HepG2 (cell line): ENCODE results near the gene DNAJC18. TPM values are rescaled to one million over a fixed set of nuclear protein-coding genes. Genes with fewer than 3 reads are reported as not detected.

Experiments
- CBFB ChIP-seq: sonication (generic); formaldehyde crosslinking; IDR thresholded peaks from 2 replicates; pipeline ENCODE4 v1.4.0; 2020; ENCODE audit warnings: missing genetic modification reagents
- CHD4 ChIP-seq: fragments of 200-600 bp; sonication (generic); IDR thresholded peaks from 2 replicates; pipeline ENCODE4 v1.7.0; 2017; ENCODE audit warnings: mild to moderate bottlenecking, low read length, borderline replicate concordance
- TAF1 ChIP-seq: sonication (generic); formaldehyde crosslinking; IDR thresholded peaks from 2 replicates; pipeline ENCODE4 v1.4.0; 2020; ENCODE audit warnings: missing genetic modification reagents
- ZBTB42 ChIP-seq: sonication (generic); formaldehyde crosslinking; IDR thresholded peaks from 2 replicates; pipeline ENCODE4 v1.5.0; 2020; ENCODE audit warnings: mild to moderate bottlenecking, missing genetic modification reagents
- ZEB1 ChIP-seq: IDR thresholded peaks from 2 replicates; pipeline ENCODE4 v1.6.1; 2012; ENCODE audit warnings: mild to moderate bottlenecking, low read depth, inconsistent platforms; ENCODE audit not compliant: insufficient replicate concordance
- ZFP36 ChIP-seq: fragments of 150-350 bp; IDR thresholded peaks from 2 replicates; pipeline ENCODE4 v1.6.1; 2018; ENCODE audit warnings: borderline replicate concordance, low read length, low read depth; ENCODE audit not compliant: partially characterized antibody
- ZNF234 ChIP-seq: sonication (generic); formaldehyde crosslinking; conservative IDR thresholded peaks from 2 replicates; pipeline ENCODE4 v1.5.1; 2020; ENCODE audit warnings: mild to moderate bottlenecking, missing genetic modification reagents
- ZNF33B ChIP-seq: sonication (generic); formaldehyde crosslinking; IDR thresholded peaks from 2 replicates; pipeline ENCODE4 v1.5.1; 2020; ENCODE audit warnings: mild to moderate bottlenecking, missing genetic modification reagents
- ZNF547 ChIP-seq: sonication (generic); formaldehyde crosslinking; IDR thresholded peaks from 2 replicates; pipeline ENCODE4 v1.5.1; 2020; ENCODE audit warnings: mild to moderate bottlenecking, missing genetic modification reagents
- ZNF672 ChIP-seq: sonication (generic); formaldehyde crosslinking; IDR thresholded peaks from 2 replicates; pipeline ENCODE4 v1.8.1; 2022; ENCODE audit warnings: missing genetic modification reagents
- ZNF703 ChIP-seq: sonication (generic); formaldehyde crosslinking; IDR thresholded peaks from 2 replicates; pipeline ENCODE4 v1.5.1; 2020; ENCODE audit warnings: missing genetic modification reagents, mild to moderate bottlenecking, moderate library complexity, borderline replicate concordance
- ZNF792 ChIP-seq: IDR thresholded peaks from 2 replicates; pipeline ENCODE4 v1.6.1; 2016
- polyA plus RNA-seq, 8 experiments: library from polyadenylated mRNA; depleted of rRNA in 3 of 8; stranded (reverse) in 7 of 8; unstranded in 1 of 8; fragments of >200 nt; fragmentation: Illumina TruSeq in 4 of 8; extraction: Trizol in 4 of 8; gene quantifications; 2 replicates each; pipeline versions ENCODE4 v1.2.1 to v1.2.3, GENCODE V29; 2011 to 2016; ENCODE audit warnings: low read depth in 4 of 8, missing spikeins in 1 of 8, mixed read lengths in 1 of 8; ENCODE audit not compliant: insufficient read depth in 1 of 8
- total RNA-seq, 5 experiments: library from RNA; depleted of rRNA; stranded (reverse); fragments of >200 nt; fragmentation: Illumina TruSeq; extraction: Trizol; gene quantifications; 2 replicates each; pipeline ENCODE4 v1.2.3, GENCODE V29; 2016; ENCODE audit warnings: low read depth in 1 of 5
- TF ChIP-seq, protein P1 (sequence below): sonication (generic); formaldehyde crosslinking; IDR thresholded peaks from 2 replicates; pipeline ENCODE4 v1.8.0; 2022; ENCODE audit warnings: mild to moderate bottlenecking, missing genetic modification reagents, borderline replicate concordance
- TF ChIP-seq, protein P2 (sequence below): sonication (generic); formaldehyde crosslinking; IDR thresholded peaks from 2 replicates; pipeline ENCODE4 v1.5.0; 2020; ENCODE audit warnings: mild to moderate bottlenecking, missing genetic modification reagents
- TF ChIP-seq, protein P3 (sequence below): sonication (generic); formaldehyde crosslinking; IDR thresholded peaks from 2 replicates; pipeline ENCODE4 v1.4.0; 2020; ENCODE audit warnings: missing genetic modification reagents, mild to moderate bottlenecking, borderline replicate concordance
- TF ChIP-seq, protein P4 (sequence below): sonication (generic); formaldehyde crosslinking; IDR thresholded peaks from 2 replicates; pipeline ENCODE4 v1.5.1; 2020; ENCODE audit warnings: missing genetic modification reagents, mild to moderate bottlenecking, borderline replicate concordance
- TF ChIP-seq, protein P5 (sequence below): sonication (generic); formaldehyde crosslinking; conservative IDR thresholded peaks from 2 replicates; pipeline ENCODE4 v1.4.0; 2020; ENCODE audit warnings: missing genetic modification reagents

DNAJC18 gene
- total and polyA plus RNA-seq, 2 of the 13 experiments (the other 11 are each of a cell fraction or from before 2014, with no cell fraction given): 6.5 to 6.6 TPM

DNA sequence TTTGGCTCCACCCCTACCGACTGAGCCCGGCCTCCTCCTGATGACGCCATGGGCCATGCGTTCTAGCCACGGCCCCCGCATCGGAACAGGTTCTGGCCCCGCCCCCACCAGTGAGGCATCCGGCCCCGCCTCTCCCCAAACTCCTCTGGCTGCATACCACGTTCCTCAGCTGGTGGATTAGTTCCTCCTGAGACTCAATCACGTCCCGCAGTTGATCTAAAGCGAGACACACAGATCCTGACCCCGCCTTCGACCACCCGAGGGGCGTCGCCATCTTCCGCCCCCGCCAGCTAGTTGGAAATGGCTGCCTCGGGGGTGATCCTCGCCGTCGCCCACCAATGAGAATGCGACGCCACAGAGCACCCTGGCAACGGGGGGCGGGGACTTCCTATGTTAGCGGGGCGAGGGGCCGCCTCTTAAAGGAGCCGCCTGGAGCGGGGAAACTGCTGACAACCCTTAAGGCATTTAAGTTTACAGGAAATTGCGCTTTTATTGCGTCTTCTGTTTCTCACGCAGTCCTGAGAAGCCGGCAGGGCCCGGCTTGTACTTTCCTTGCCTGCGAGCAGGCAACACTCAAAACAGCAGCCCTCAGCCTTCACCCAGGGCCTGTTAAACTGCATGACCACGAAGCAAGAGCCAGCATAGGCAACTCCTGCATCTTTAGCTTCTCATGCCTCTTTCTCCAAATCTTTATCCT lies 35.4 kb downstream of the DNAJC18 start, which contains the start of gene SPATA24 (continued):
- TF ChIP-seq CBFB: 0 out of 2 replicates have a peak, but pooled peaks have one; percentile 44
- TF ChIP-seq, protein P1, sequence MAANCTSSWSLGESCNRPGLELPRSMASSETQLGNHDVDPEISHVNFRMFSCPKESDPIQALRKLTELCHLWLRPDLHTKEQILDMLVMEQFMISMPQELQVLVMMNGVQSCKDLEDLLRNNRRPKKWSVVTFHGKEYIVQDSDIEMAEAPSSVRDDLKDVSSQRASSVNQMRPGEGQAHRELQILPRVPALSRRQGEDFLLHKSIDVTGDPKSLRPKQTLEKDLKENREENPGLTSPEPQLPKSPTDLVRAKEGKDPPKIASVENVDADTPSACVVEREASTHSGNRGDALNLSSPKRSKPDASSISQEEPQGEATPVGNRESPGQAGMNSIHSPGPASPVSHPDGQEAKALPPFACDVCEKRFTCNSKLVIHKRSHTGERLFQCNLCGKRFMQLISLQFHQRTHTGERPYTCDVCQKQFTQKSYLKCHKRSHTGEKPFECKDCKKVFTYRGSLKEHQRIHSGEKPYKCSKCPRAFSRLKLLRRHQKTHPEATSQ (CRISPR knock-in tag): no peak
- TF ChIP-seq ZNF703 (CRISPR knock-in tag): no peak
- TF ChIP-seq CHD4: no peak
- TF ChIP-seq ZNF33B (CRISPR knock-in tag): no peak
- TF ChIP-seq, protein P2, sequence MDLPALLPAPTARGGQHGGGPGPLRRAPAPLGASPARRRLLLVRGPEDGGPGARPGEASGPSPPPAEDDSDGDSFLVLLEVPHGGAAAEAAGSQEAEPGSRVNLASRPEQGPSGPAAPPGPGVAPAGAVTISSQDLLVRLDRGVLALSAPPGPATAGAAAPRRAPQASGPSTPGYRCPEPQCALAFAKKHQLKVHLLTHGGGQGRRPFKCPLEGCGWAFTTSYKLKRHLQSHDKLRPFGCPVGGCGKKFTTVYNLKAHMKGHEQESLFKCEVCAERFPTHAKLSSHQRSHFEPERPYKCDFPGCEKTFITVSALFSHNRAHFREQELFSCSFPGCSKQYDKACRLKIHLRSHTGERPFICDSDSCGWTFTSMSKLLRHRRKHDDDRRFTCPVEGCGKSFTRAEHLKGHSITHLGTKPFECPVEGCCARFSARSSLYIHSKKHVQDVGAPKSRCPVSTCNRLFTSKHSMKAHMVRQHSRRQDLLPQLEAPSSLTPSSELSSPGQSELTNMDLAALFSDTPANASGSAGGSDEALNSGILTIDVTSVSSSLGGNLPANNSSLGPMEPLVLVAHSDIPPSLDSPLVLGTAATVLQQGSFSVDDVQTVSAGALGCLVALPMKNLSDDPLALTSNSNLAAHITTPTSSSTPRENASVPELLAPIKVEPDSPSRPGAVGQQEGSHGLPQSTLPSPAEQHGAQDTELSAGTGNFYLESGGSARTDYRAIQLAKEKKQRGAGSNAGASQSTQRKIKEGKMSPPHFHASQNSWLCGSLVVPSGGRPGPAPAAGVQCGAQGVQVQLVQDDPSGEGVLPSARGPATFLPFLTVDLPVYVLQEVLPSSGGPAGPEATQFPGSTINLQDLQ (CRISPR knock-in tag): no peak
- no peak for TF ChIP-seq ZBTB42 (CRISPR knock-in tag)
- no peak for TF ChIP-seq ZNF672 (CRISPR knock-in tag)
- no peak for TF ChIP-seq ZFP36
- TF ChIP-seq ZNF234 (CRISPR knock-in tag): no peak
- TF ChIP-seq TAF1 (CRISPR knock-in tag): peak; percentile 71; the same call in 1 of the 2 replicates
- TF ChIP-seq, protein P3, sequence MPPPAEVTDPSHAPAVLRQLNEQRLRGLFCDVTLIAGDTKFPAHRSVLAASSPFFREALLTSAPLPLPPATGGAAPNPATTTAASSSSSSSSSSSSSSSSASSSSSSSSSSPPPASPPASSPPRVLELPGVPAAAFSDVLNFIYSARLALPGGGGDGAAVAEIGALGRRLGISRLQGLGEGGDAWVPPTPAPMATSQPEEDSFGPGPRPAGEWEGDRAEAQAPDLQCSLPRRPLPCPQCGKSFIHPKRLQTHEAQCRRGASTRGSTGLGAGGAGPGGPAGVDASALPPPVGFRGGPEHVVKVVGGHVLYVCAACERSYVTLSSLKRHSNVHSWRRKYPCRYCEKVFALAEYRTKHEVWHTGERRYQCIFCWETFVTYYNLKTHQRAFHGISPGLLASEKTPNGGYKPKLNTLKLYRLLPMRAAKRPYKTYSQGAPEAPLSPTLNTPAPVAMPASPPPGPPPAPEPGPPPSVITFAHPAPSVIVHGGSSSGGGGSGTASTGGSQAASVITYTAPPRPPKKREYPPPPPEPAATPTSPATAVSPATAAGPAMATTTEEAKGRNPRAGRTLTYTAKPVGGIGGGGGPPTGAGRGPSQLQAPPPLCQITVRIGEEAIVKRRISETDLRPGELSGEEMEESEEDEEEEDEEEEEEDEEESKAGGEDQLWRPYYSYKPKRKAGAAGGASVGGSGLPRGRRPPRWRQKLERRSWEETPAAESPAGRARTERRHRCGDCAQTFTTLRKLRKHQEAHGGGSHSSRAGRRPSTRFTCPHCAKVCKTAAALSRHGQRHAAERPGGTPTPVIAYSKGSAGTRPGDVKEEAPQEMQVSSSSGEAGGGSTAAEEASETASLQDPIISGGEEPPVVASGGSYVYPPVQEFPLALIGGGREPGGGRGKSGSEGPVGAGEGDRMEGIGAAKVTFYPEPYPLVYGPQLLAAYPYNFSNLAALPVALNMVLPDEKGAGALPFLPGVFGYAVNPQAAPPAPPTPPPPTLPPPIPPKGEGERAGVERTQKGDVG (CRISPR knock-in tag): no peak
- peak; percentile 82 for TF ChIP-seq ZNF547 (CRISPR knock-in tag)
- TF ChIP-seq, protein P4, sequence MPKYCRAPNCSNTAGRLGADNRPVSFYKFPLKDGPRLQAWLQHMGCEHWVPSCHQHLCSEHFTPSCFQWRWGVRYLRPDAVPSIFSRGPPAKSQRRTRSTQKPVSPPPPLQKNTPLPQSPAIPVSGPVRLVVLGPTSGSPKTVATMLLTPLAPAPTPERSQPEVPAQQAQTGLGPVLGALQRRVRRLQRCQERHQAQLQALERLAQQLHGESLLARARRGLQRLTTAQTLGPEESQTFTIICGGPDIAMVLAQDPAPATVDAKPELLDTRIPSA (CRISPR knock-in tag): no peak
- TF ChIP-seq, protein P5, sequence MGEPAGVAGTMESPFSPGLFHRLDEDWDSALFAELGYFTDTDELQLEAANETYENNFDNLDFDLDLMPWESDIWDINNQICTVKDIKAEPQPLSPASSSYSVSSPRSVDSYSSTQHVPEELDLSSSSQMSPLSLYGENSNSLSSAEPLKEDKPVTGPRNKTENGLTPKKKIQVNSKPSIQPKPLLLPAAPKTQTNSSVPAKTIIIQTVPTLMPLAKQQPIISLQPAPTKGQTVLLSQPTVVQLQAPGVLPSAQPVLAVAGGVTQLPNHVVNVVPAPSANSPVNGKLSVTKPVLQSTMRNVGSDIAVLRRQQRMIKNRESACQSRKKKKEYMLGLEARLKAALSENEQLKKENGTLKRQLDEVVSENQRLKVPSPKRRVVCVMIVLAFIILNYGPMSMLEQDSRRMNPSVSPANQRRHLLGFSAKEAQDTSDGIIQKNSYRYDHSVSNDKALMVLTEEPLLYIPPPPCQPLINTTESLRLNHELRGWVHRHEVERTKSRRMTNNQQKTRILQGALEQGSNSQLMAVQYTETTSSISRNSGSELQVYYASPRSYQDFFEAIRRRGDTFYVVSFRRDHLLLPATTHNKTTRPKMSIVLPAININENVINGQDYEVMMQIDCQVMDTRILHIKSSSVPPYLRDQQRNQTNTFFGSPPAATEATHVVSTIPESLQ (CRISPR knock-in tag): no peak
- TF ChIP-seq ZNF792: no peak
- TF ChIP-seq ZEB1: no peak
